GM18858 (cell line): Measurements from ENCODE around the gene SPOCK2.
"Not testable (repeated sequence)": the region's sequence is repeated elsewhere in the genome, so short reads cannot be mapped to it uniquely, and the experiment has no call there.

Experiments
- ATAC-seq: cut with Tn5 transposase; IDR thresholded peaks from one replicate; pipeline ENCODE4 v1.9.1; 2021; ENCODE audit not compliant: unreplicated experiment

SPOCK2 gene

GRCh38 chr10:72108004-72108370 lies 19.6 kb upstream of the SPOCK2 start:
- not testable (repeated sequence) for ATAC-seq

- no peak for ATAC-seq
These were observed 19.1 kb upstream of the SPOCK2 start for GRCh38 chr10:72107325-72108003.

- no peak for ATAC-seq
These were observed 18.5 kb upstream of the SPOCK2 start for GRCh38 chr10:72106896-72107295.

- no peak for ATAC-seq
These were observed 18.0 kb upstream of the SPOCK2 start for GRCh38 chr10:72106154-72106849.

- ATAC-seq: no peak
These were observed 17.4 kb upstream of the SPOCK2 start for GRCh38 chr10:72105710-72106109.

GRCh38 chr10:72105098-72105475 lies 16.7 kb upstream of the SPOCK2 start:
- no peak for ATAC-seq

- no peak for ATAC-seq
These were observed 16.2 kb upstream of the SPOCK2 start for GRCh38 chr10:72104472-72105097.

- no peak for ATAC-seq
These were observed 11.2 kb upstream of the SPOCK2 start for GRCh38 chr10:72099600-72099921.

GRCh38 chr10:72098836-72099599 lies 10.7 kb upstream of the SPOCK2 start:
- ATAC-seq: no peak

- no peak for ATAC-seq
These were observed 10.0 kb upstream of the SPOCK2 start for GRCh38 chr10:72098301-72098835.

- no peak for ATAC-seq
These were observed 9.3 kb upstream of the SPOCK2 start for GRCh38 chr10:72097448-72098300.

GRCh38 chr10:72096115-72097000 lies 8.0 kb upstream of the SPOCK2 start:
- no peak for ATAC-seq

GRCh38 chr10:72095195-72095594 lies 6.8 kb upstream of the SPOCK2 start:
- ATAC-seq: no peak

GRCh38 chr10:72094574-72094973 lies 6.2 kb upstream of the SPOCK2 start:
- no peak for ATAC-seq

- ATAC-seq: no peak
These were observed 5.1 kb upstream of the SPOCK2 start for GRCh38 chr10:72093450-72093849.

GRCh38 chr10:72092987-72093386 lies 4.6 kb upstream of the SPOCK2 start:
- ATAC-seq: no peak

GRCh38 chr10:72092171-72092924 lies 4.0 kb upstream of the SPOCK2 start:
- no peak for ATAC-seq

- no peak for ATAC-seq
These were observed 2.0 kb upstream of the SPOCK2 start for GRCh38 chr10:72090326-72090725.

GRCh38 chr10:72089618-72090017 lies 1.3 kb upstream of the SPOCK2 start:
- ATAC-seq: no peak
